Liver (tissue), 9 donors: Measurements from ENCODE around the gene HLA-F. TPM values are rescaled to one million over a fixed set of nuclear protein-coding genes. Genes with fewer than 3 reads are reported as not detected.

Experiments used
- DNase-seq: peaks from one replicate; pipeline ENCODE4 v3.0.0-alpha.2; 2017; ENCODE audit warnings: low spot score
- H3K27ac ChIP-seq, 2 donors: one replicate each; pipeline ENCODE4 v1.7.0; 2013; ENCODE audit warnings: inconsistent platforms in 2 of 2, low read length in 2 of 2, control low read depth in 1 of 2, low read depth in 1 of 2, mild to moderate bottlenecking in 1 of 2
- H3K27me3 ChIP-seq, 4 donors: one replicate each; pipeline versions ENCODE4 v1.6.1 to v1.7.0; 2013; ENCODE audit warnings: low read length in 3 of 4, inconsistent platforms in 1 of 4, mild to moderate bottlenecking in 1 of 4, moderate library complexity in 1 of 4; ENCODE audit not compliant: control insufficient read depth in 4 of 4, insufficient read depth in 4 of 4
- H3K36me3 ChIP-seq, 4 donors: one replicate each; pipeline versions ENCODE4 v1.6.1 to v1.7.0; 2013; ENCODE audit warnings: low read length in 3 of 4, mild to moderate bottlenecking in 3 of 4, low read depth in 1 of 4, moderate library complexity in 1 of 4; ENCODE audit not compliant: control insufficient read depth in 4 of 4, insufficient read depth in 3 of 4
- H3K4me1 ChIP-seq, 4 donors: one replicate each; pipeline versions ENCODE4 v1.6.1 to v1.7.0; 2013; ENCODE audit warnings: low read length in 3 of 4, mild to moderate bottlenecking in 3 of 4, moderate library complexity in 1 of 4; ENCODE audit not compliant: control insufficient read depth in 4 of 4, insufficient read depth in 4 of 4
- H3K4me3 ChIP-seq, 3 donors: one replicate each; pipeline versions ENCODE4 v1.6.1 to v1.7.0; 2013; ENCODE audit warnings: low read length in 3 of 3, control low read depth in 1 of 3, low read depth in 1 of 3, mild to moderate bottlenecking in 1 of 3
- H3K9ac ChIP-seq, 2 donors: one replicate each; pipeline ENCODE4 v1.7.0; 2013; ENCODE audit warnings: low read length in 2 of 2, mild to moderate bottlenecking in 2 of 2, moderate library complexity in 2 of 2, control low read depth in 1 of 2, low read depth in 1 of 2
- H3K9me3 ChIP-seq, 4 donors: one replicate each; pipeline versions ENCODE4 v1.6.1 to v1.7.0; 2013; ENCODE audit warnings: low read length in 3 of 4; ENCODE audit not compliant: control insufficient read depth in 4 of 4
- ATF3 ChIP-seq: IDR thresholded peaks from 2 replicates; pipeline ENCODE4 v1.6.1; 2016; ENCODE audit warnings: antibody characterized with exemption
- EGR1 ChIP-seq, 2 donors: IDR thresholded peaks; 2 replicates each; pipeline ENCODE4 v1.6.1; 2016 to 2018; ENCODE audit warnings: antibody characterized with exemption in 2 of 2, low read depth in 2 of 2
- FOXA1 ChIP-seq: IDR thresholded peaks from 2 replicates; pipeline ENCODE4 v1.6.1; 2016; ENCODE audit warnings: antibody characterized with exemption
- FOXA2 ChIP-seq: IDR thresholded peaks from 2 replicates; pipeline ENCODE4 v1.6.1; 2016; ENCODE audit warnings: antibody characterized with exemption
- GABPA ChIP-seq, 2 donors: IDR thresholded peaks in 1 of 2; conservative IDR thresholded peaks in 1 of 2; 2 replicates each; pipeline ENCODE4 v1.6.1; 2016; ENCODE audit warnings: antibody characterized with exemption in 2 of 2, mild to moderate bottlenecking in 1 of 2, moderate library complexity in 1 of 2
- HNF4A ChIP-seq, 2 donors: conservative IDR thresholded peaks; 2 replicates each; pipeline ENCODE4 v1.6.1; 2016; ENCODE audit warnings: antibody characterized with exemption in 2 of 2, mild to moderate bottlenecking in 2 of 2
- HNF4G ChIP-seq: IDR thresholded peaks from 2 replicates; pipeline ENCODE4 v1.6.1; 2016; ENCODE audit warnings: antibody characterized with exemption
- JUND ChIP-seq, 2 donors: IDR thresholded peaks; 2 replicates each; pipeline ENCODE4 v1.6.1; 2016; ENCODE audit warnings: antibody characterized with exemption in 2 of 2
- NR2F2 ChIP-seq: IDR thresholded peaks from 2 replicates; pipeline ENCODE4 v1.6.1; 2016; ENCODE audit warnings: antibody characterized with exemption
- RAD21 ChIP-seq, 2 donors: IDR thresholded peaks; 2 replicates each; pipeline ENCODE4 v1.6.1; 2016; ENCODE audit warnings: antibody characterized with exemption in 2 of 2, mild to moderate bottlenecking in 2 of 2
- RXRA ChIP-seq, 2 donors: IDR thresholded peaks; 2 replicates each; pipeline ENCODE4 v1.6.1; 2017 to 2018; ENCODE audit warnings: antibody characterized with exemption in 2 of 2, mild to moderate bottlenecking in 1 of 2
- SP1 ChIP-seq: IDR thresholded peaks from 2 replicates; pipeline ENCODE4 v1.6.1; 2018; ENCODE audit warnings: antibody characterized with exemption, mild to moderate bottlenecking
- TAF1 ChIP-seq: conservative IDR thresholded peaks from 2 replicates; pipeline ENCODE4 v1.6.1; 2016; ENCODE audit warnings: antibody characterized with exemption, mild to moderate bottlenecking
- YY1 ChIP-seq: IDR thresholded peaks from 2 replicates; pipeline ENCODE4 v1.6.1; 2016; ENCODE audit warnings: antibody characterized with exemption, mild to moderate bottlenecking
- WGBS: extraction: QIAGEN DNeasy Blood & Tissue Kit; methylation state at CpG from one replicate; pipeline ENCODE4 v1.1.7; 2013; 5-methylcytosine and 5-hydroxymethylcytosine counted together
- polyA plus RNA-seq, 2 donors: library from polyadenylated mRNA; stranded (reverse) in 1 of 2; unstranded in 1 of 2; fragments of 200-250 nt in 1 of 2; fragments of >200 nt in 1 of 2; fragmentation: Nextera tagmentation in 1 of 2; extraction: Ambion mirVana in 1 of 2; gene quantifications; one replicate each; pipeline versions ENCODE4 v1.2.1 to v1.2.3, GENCODE V29; 2013 to 2015
- total RNA-seq, 2 donors: library from RNA; depleted of rRNA; stranded (reverse); fragments of >200 nt; gene quantifications; one replicate each; pipeline ENCODE4 v1.2.3, GENCODE V29; 2014
- TF ChIP-seq, protein P1 (sequence below): IDR thresholded peaks from 2 replicates; pipeline ENCODE4 v1.6.1; 2016; ENCODE audit warnings: antibody characterized with exemption, mild to moderate bottlenecking
- TF ChIP-seq, protein P2 (sequence below): IDR thresholded peaks from 2 replicates; pipeline ENCODE4 v1.6.1; 2016; ENCODE audit warnings: antibody characterized with exemption
- TF ChIP-seq, protein P3 (sequence below): IDR thresholded peaks from 2 replicates; pipeline ENCODE4 v1.6.1; 2016; ENCODE audit warnings: antibody characterized with exemption
- TF ChIP-seq, protein P4 (sequence below): fragments of 150-350 bp; IDR thresholded peaks from 2 replicates; pipeline ENCODE4 v1.5.1; 2017; ENCODE audit warnings: improper control_type of control experiment, low read depth, low read length; ENCODE audit not compliant: missing input control
- donor health status: healthy.
- donor health status: healthy.
- donor health status: healthy.
- donor health status: healthy.
- donor health status: healthy.

HLA-F gene
- total and polyA plus RNA-seq, 4 donors = 12.1 to 53.0 (median 31.8) TPM

DNA sequence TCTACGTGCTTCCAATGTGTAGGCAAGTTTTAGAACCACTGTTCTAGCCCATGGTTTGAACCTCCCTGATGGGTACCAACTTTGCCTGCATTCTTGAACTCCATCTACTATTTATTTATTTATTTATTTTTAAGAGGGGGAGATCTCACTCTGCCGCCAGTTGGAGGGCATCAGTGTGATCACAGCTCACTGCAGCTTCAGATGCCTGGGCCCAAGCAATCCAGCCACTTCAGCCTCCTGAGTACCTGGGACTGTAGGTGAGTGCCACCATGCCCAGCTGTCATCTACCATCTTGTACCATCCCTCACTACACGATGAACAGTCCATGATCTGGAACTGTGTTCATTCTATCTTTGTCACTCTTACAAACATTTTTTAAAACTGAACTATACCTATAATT is 28.2 kb downstream of the HLA-F start:
- WGBS = 95% methylated on average over 3 of the region's 3 CpGs
- H3K36me3 ChIP-seq = no peaks in the 10 kb centered on the region
- TF ChIP-seq FOXA2 = no peak
- TF ChIP-seq HNF4G = no peak
- TF ChIP-seq NR2F2 = no peak
- no peak for TF ChIP-seq RXRA (IDR thresholded peaks at IDR 0.05)
- no peaks in the 10 kb centered on the region for H3K9me3 ChIP-seq
- no peaks in the 10 kb centered on the region for H3K27me3 ChIP-seq
- H3K9ac ChIP-seq = no peak overlapping the region
- H3K4me3 ChIP-seq = no peak overlapping the region
- peaks cover 3 to 24% (median 14%) of the 10 kb centered on the region in 4 donors for H3K4me1 ChIP-seq
- no peak for DNase-seq
- no peak overlapping the region for H3K27ac ChIP-seq

DNA sequence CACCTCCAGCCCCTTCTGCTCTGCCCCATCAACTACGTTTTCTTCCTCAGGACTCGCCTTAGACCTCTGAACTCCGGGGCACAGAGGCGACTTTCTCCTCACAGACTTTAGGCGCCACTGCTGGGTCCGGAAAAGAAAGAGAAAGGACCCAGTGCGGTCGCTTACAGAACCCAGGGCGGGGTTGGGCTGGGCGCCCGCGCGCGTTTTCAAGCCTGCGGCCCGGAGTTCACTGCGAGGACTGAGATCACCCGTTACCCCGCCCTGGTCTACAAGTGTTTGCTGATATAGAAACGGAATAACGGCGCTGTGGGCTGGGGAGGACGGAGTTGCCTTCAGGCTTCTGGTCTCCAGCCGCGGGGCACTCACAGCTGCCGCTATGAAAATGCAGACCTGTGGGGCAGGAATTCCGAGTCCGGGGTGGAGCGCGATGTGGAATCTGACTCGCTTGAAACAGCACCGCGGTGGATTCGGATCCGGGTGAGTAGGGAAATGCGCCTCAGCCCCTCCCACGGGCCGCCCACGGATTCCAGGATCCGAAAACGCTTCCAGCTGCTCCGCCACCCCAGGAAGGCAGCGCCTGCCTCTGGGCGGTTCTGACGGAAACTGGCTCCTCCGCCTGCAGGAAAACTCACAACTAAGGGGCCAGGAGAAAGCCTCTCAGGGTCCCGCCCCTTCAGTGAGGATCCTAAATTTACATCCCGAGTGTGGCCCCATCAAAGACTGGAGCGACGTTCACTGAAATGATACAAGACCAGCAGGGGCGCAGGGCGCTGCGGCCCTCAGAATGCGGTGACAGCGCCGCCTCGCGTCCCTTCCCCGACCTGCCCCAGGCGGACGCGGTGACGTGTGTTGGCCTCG is 29.4 kb downstream of the HLA-F start:
- Histone ChIP-seq H3K9me3 (no peaks in the 10 kb centered on the region), H3K4me3 (peak overlapping the region; percentile 64 to 78 (median 76)), H3K4me1 (peaks cover under 1 to 21% (median 13%) of the 10 kb centered on the region in 4 donors), H3K9ac (peak overlapping the region; percentile 64 to 82), H3K27ac (peak overlapping the region; percentile 78 to 95), H3K27me3 (no peaks in the 10 kb centered on the region), H3K36me3 (no peaks in the 10 kb centered on the region)
- peak; percentile 87 for DNase-seq
- WGBS = under 1% methylated on average over 64 of the region's 64 CpGs
- TF ChIP-seq TAF1 (no peak), RXRA (IDR thresholded peaks at IDR 0.05) (peak; percentile 35 to 48), HNF4A (conservative IDR thresholded peaks at IDR 0.05) (peak in 1 of 2 donors; percentile 2), YY1 (peak; percentile 79), SP1 (peak; percentile 27), GABPA (IDR thresholded peaks at IDR 0.05 in 1 of 2, conservative IDR thresholded peaks at IDR 0.05 in 1 of 2) (peak in 1 of 2 donors; percentile 60), HNF4G (no peak), FOXA2 (no peak), JUND (IDR thresholded peaks at IDR 0.05) (no peak), FOXA1 (no peak), RAD21 (IDR thresholded peaks at IDR 0.05) (peak; percentile 77 to 80), NR2F2 (peak; percentile 68), EGR1 (IDR thresholded peaks at IDR 0.05; ENCODE audit: low read depth in 2 of 2) (peak; percentile 90 to 93), ATF3 (peak; percentile 11)
- TF ChIP-seq, protein P1, sequence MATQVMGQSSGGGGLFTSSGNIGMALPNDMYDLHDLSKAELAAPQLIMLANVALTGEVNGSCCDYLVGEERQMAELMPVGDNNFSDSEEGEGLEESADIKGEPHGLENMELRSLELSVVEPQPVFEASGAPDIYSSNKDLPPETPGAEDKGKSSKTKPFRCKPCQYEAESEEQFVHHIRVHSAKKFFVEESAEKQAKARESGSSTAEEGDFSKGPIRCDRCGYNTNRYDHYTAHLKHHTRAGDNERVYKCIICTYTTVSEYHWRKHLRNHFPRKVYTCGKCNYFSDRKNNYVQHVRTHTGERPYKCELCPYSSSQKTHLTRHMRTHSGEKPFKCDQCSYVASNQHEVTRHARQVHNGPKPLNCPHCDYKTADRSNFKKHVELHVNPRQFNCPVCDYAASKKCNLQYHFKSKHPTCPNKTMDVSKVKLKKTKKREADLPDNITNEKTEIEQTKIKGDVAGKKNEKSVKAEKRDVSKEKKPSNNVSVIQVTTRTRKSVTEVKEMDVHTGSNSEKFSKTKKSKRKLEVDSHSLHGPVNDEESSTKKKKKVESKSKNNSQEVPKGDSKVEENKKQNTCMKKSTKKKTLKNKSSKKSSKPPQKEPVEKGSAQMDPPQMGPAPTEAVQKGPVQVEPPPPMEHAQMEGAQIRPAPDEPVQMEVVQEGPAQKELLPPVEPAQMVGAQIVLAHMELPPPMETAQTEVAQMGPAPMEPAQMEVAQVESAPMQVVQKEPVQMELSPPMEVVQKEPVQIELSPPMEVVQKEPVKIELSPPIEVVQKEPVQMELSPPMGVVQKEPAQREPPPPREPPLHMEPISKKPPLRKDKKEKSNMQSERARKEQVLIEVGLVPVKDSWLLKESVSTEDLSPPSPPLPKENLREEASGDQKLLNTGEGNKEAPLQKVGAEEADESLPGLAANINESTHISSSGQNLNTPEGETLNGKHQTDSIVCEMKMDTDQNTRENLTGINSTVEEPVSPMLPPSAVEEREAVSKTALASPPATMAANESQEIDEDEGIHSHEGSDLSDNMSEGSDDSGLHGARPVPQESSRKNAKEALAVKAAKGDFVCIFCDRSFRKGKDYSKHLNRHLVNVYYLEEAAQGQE = peak; percentile 37
- TF ChIP-seq, protein P2, sequence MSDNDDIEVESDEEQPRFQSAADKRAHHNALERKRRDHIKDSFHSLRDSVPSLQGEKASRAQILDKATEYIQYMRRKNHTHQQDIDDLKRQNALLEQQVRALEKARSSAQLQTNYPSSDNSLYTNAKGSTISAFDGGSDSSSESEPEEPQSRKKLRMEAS = no peak
- TF ChIP-seq, protein P3, sequence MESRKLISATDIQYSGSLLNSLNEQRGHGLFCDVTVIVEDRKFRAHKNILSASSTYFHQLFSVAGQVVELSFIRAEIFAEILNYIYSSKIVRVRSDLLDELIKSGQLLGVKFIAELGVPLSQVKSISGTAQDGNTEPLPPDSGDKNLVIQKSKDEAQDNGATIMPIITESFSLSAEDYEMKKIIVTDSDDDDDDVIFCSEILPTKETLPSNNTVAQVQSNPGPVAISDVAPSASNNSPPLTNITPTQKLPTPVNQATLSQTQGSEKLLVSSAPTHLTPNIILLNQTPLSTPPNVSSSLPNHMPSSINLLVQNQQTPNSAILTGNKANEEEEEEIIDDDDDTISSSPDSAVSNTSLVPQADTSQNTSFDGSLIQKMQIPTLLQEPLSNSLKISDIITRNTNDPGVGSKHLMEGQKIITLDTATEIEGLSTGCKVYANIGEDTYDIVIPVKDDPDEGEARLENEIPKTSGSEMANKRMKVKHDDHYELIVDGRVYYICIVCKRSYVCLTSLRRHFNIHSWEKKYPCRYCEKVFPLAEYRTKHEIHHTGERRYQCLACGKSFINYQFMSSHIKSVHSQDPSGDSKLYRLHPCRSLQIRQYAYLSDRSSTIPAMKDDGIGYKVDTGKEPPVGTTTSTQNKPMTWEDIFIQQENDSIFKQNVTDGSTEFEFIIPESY = no peak
- TF ChIP-seq, protein P4, sequence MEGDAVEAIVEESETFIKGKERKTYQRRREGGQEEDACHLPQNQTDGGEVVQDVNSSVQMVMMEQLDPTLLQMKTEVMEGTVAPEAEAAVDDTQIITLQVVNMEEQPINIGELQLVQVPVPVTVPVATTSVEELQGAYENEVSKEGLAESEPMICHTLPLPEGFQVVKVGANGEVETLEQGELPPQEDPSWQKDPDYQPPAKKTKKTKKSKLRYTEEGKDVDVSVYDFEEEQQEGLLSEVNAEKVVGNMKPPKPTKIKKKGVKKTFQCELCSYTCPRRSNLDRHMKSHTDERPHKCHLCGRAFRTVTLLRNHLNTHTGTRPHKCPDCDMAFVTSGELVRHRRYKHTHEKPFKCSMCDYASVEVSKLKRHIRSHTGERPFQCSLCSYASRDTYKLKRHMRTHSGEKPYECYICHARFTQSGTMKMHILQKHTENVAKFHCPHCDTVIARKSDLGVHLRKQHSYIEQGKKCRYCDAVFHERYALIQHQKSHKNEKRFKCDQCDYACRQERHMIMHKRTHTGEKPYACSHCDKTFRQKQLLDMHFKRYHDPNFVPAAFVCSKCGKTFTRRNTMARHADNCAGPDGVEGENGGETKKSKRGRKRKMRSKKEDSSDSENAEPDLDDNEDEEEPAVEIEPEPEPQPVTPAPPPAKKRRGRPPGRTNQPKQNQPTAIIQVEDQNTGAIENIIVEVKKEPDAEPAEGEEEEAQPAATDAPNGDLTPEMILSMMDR = peak; percentile 97
